ENCODE results near the gene ERICH3.

ERICH3 gene

GRCh38 chr1:74609810-74610371 lies 63.7 kb downstream of the ERICH3 start:
- TF ChIP-seq MYC (IDR thresholded peaks at IDR 0.05; ENCODE audit: low read depth, low read length), result no peak
- TF ChIP-seq MAX (IDR thresholded peaks at IDR 0.05; ENCODE audit: low read depth, low read length), result no peak
- no peak for TF ChIP-seq CTCF (IDR thresholded peaks at IDR 0.05; ENCODE audit: low read depth, low read length)
- TF ChIP-seq POLR2A (IDR thresholded peaks at IDR 0.05; ENCODE audit: extremely low read depth, insufficient read length), result no peak
- DNase-seq (ENCODE audit: low read depth), result no peak

GRCh38 chr1:74596717-74597116 lies 76.9 kb downstream of the ERICH3 start:
- DNase-seq (ENCODE audit: low read depth), result no peak
- H3K4me3 ChIP-seq (ENCODE audit: low read depth, low read length), result no peak overlapping the region
- TF ChIP-seq MAX (IDR thresholded peaks at IDR 0.05; ENCODE audit: low read depth, low read length) (no peak), POLR2A (IDR thresholded peaks at IDR 0.05; ENCODE audit: extremely low read depth, insufficient read length) (no peak), CTCF (IDR thresholded peaks at IDR 0.05; ENCODE audit: low read depth, low read length) (no peak), MYC (IDR thresholded peaks at IDR 0.05; ENCODE audit: low read depth, low read length) (no peak)

More at GRCh38 chr1:74609810-74610371, 63.7 kb downstream of the ERICH3 start:
- no peak overlapping the region for H3K4me3 ChIP-seq (ENCODE audit: low read depth, low read length)

- no peak overlapping the region for H3K4me3 ChIP-seq (ENCODE audit: low read depth, low read length)
- no peak for DNase-seq (ENCODE audit: low read depth)
- TF ChIP-seq MYC (IDR thresholded peaks at IDR 0.05; ENCODE audit: low read depth, low read length) (no peak), CTCF (IDR thresholded peaks at IDR 0.05; ENCODE audit: low read depth, low read length) (no peak), MAX (IDR thresholded peaks at IDR 0.05; ENCODE audit: low read depth, low read length) (no peak), POLR2A (IDR thresholded peaks at IDR 0.05; ENCODE audit: extremely low read depth, insufficient read length) (no peak)
Observed at GRCh38 chr1:74593887-74594866, 79.4 kb downstream of the ERICH3 start.

- no peak for TF ChIP-seq MYC (IDR thresholded peaks at IDR 0.05; ENCODE audit: low read depth, low read length)
- TF ChIP-seq POLR2A (IDR thresholded peaks at IDR 0.05; ENCODE audit: extremely low read depth, insufficient read length), result no peak
- no peak for TF ChIP-seq CTCF (IDR thresholded peaks at IDR 0.05; ENCODE audit: low read depth, low read length)
- TF ChIP-seq MAX (IDR thresholded peaks at IDR 0.05; ENCODE audit: low read depth, low read length), result no peak
- no peak for DNase-seq (ENCODE audit: low read depth)
- no peak overlapping the region for H3K4me3 ChIP-seq (ENCODE audit: low read depth, low read length)
Observed at GRCh38 chr1:74592580-74593355, 80.8 kb downstream of the ERICH3 start.

- no peak for DNase-seq (ENCODE audit: low read depth)
- no peak overlapping the region for H3K4me3 ChIP-seq (ENCODE audit: low read depth, low read length)
- TF ChIP-seq MAX (IDR thresholded peaks at IDR 0.05; ENCODE audit: low read depth, low read length) (no peak), CTCF (IDR thresholded peaks at IDR 0.05; ENCODE audit: low read depth, low read length) (no peak), MYC (IDR thresholded peaks at IDR 0.05; ENCODE audit: low read depth, low read length) (no peak), POLR2A (IDR thresholded peaks at IDR 0.05; ENCODE audit: extremely low read depth, insufficient read length) (no peak)
Observed at GRCh38 chr1:74591949-74592348, 81.6 kb downstream of the ERICH3 start.
